Thoracic aorta (tissue), 2 donors: ENCODE measurements around the gene TTC39C. TPM values are rescaled to one million over a fixed set of nuclear protein-coding genes. Genes with fewer than 3 reads are reported as not detected.

Experiments used
- ATAC-seq: fragments of 150-250 bp; one replicate; pipeline ENCODE4 v1.8.0; 2017; ENCODE audit warnings: low read depth; ENCODE audit not compliant: insufficient number of reproducible peaks, low FRiP score
- DNase-seq: peaks from one replicate; pipeline ENCODE4 v3.0.0-alpha.2; 2020; ENCODE audit warnings: low spot score
- H3K27ac ChIP-seq, 2 donors: fragments of 200-600 bp; sonication (generic); 1 replicate in 1 of 2; 2 replicates in 1 of 2; pipeline ENCODE4 v1.5.1; 2016; ENCODE audit warnings: mild to moderate bottlenecking in 2 of 2, moderate library complexity in 2 of 2
- H3K27me3 ChIP-seq: fragments of 200-600 bp; sonication (generic); replicated peaks from 2 replicates; pipeline ENCODE4 v1.6.0; 2016; ENCODE audit warnings: mild to moderate bottlenecking; ENCODE audit not compliant: insufficient read depth
- H3K36me3 ChIP-seq: fragments of 200-600 bp; sonication (generic); one replicate; pipeline ENCODE4 v1.5.1; 2016
- H3K4me1 ChIP-seq, 2 donors: fragments of 200-600 bp; sonication (generic); 1 replicate in 1 of 2; 2 replicates in 1 of 2; pipeline versions ENCODE4 v1.5.1 to v1.6.0; 2016; ENCODE audit warnings: low read depth in 2 of 2, mild to moderate bottlenecking in 1 of 2; ENCODE audit not compliant: control insufficient read depth in 1 of 2
- H3K4me3 ChIP-seq: fragments of 200-600 bp; sonication (generic); 2 replicates; pipeline ENCODE4 v1.5.1; 2016; ENCODE audit warnings: mild to moderate bottlenecking
- H3K9me3 ChIP-seq: fragments of 200-600 bp; sonication (generic); 2 replicates; pipeline ENCODE4 v1.5.1; 2016
- CTCF ChIP-seq: fragments of 200-600 bp; sonication (generic); IDR thresholded peaks from one replicate; pipeline ENCODE4 v1.5.1; 2019; ENCODE audit warnings: antibody characterized with exemption
- total RNA-seq, 2 donors: library from RNA; depleted of rRNA; stranded (reverse); fragments of >200 nt; gene quantifications; one replicate each; pipeline versions ENCODE4 v1.1.0 to v1.2.3, GENCODE V29; 2016

The TTC39C gene
- total RNA-seq, 2 donors from 2014 or later = 13.5 to 23.4 TPM

- H3K9me3 ChIP-seq = no peaks in the 10 kb centered on the region
- no peak for TF ChIP-seq CTCF
- H3K36me3 ChIP-seq = no peaks in the 10 kb centered on the region
- DNase-seq = no peak
- H3K4me3 ChIP-seq = peak overlapping the region; percentile 95
- H3K27me3 ChIP-seq = no peaks in the 10 kb centered on the region
- no peak overlapping the region for H3K27ac ChIP-seq
- H3K4me1 ChIP-seq = peaks cover 3 to 13% of the 10 kb centered on the region in 2 donors
- no peak for ATAC-seq
These were observed 1.4 kb downstream of the TTC39C start for GRCh38 chr18:24015639-24016631.

- no peaks in the 10 kb centered on the region for H3K9me3 ChIP-seq
- H3K4me3 ChIP-seq = no peak overlapping the region
- ATAC-seq = no peak
These were observed 2.1 kb downstream of the TTC39C start for GRCh38 chr18:24016643-24017042.

GRCh38 chr18:24018299-24018886 is 3.8 kb downstream of the TTC39C start:
- Histone ChIP-seq H3K9me3 (no peaks in the 10 kb centered on the region), H3K4me1 (peaks cover 3 to 13% of the 10 kb centered on the region in 2 donors), H3K4me3 (no peak overlapping the region), H3K27me3 (no peaks in the 10 kb centered on the region), H3K27ac (no peak overlapping the region), H3K36me3 (no peaks in the 10 kb centered on the region)
- TF ChIP-seq CTCF = no peak
- DNase-seq = no peak
- ATAC-seq = no peak

More at GRCh38 chr18:24016643-24017042, 2.1 kb downstream of the TTC39C start:
- H3K27me3 ChIP-seq = no peaks in the 10 kb centered on the region
- no peaks in the 10 kb centered on the region for H3K36me3 ChIP-seq
- TF ChIP-seq CTCF = peak; percentile 16
- no peak for DNase-seq
- H3K27ac ChIP-seq = no peak overlapping the region
- peaks cover 3 to 13% of the 10 kb centered on the region in 2 donors for H3K4me1 ChIP-seq

- Histone ChIP-seq H3K4me1 (peaks cover 3 to 13% of the 10 kb centered on the region in 2 donors), H3K36me3 (no peaks in the 10 kb centered on the region), H3K4me3 (no peak overlapping the region), H3K27ac (no peak overlapping the region), H3K27me3 (no peaks in the 10 kb centered on the region), H3K9me3 (no peaks in the 10 kb centered on the region)
- DNase-seq (no peak), ATAC-seq (no peak)
- no peak for TF ChIP-seq CTCF
These were observed 5.2 kb downstream of the TTC39C start for GRCh38 chr18:24019641-24020331.

- no peaks in the 10 kb centered on the region for H3K9me3 ChIP-seq
- H3K36me3 ChIP-seq = no peaks in the 10 kb centered on the region
- H3K4me3 ChIP-seq = no peak overlapping the region
- H3K27ac ChIP-seq = no peak overlapping the region
- no peak for DNase-seq
- H3K4me1 ChIP-seq = no peaks in the 10 kb centered on the region
- TF ChIP-seq CTCF = no peak
- no peak for ATAC-seq
- no peaks in the 10 kb centered on the region for H3K27me3 ChIP-seq
These were observed 7.0 kb downstream of the TTC39C start for GRCh38 chr18:24021505-24021904.
